ENCODE data around the gene PTGER2. TPM values are rescaled to one million over a fixed set of nuclear protein-coding genes. Genes with fewer than 3 reads are reported as not detected.
A peak's percentile ranks its signal among the peaks of the same experiment; 100 is the strongest.

The PTGER2 gene
- total and polyA plus RNA-seq, 10 of the 15 experiments (the other 5 are each of a cell fraction or from before 2014, with no cell fraction given), result 0.03 to 1.6 (median 0.33) TPM

DNA sequence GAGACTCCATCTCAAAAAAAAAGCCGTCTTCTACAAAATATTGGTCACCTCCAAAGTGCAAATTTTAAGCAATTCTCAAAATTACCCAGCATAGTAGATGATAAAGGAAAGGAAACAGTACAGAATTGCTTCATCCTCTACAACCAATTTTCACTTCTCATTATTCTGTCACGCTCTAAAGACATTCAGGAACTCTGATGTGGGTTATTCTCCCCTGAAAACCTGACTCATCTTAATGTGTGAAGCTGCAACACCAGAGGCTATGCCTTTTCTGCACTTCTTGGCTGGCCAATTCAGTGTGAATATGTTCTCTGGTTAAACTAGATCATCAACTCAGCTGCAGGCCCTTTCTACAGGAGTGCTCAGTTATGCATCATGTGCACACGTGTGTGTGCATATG, 11.0 kb downstream of the PTGER2 start (continued):
- TF ChIP-seq, protein P1, sequence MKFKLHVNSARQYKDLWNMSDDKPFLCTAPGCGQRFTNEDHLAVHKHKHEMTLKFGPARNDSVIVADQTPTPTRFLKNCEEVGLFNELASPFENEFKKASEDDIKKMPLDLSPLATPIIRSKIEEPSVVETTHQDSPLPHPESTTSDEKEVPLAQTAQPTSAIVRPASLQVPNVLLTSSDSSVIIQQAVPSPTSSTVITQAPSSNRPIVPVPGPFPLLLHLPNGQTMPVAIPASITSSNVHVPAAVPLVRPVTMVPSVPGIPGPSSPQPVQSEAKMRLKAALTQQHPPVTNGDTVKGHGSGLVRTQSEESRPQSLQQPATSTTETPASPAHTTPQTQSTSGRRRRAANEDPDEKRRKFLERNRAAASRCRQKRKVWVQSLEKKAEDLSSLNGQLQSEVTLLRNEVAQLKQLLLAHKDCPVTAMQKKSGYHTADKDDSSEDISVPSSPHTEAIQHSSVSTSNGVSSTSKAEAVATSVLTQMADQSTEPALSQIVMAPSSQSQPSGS (IDR thresholded peaks at IDR 0.05; ENCODE audit: low read length), result peak; percentile 79
- TF ChIP-seq RCOR1 (conservative IDR thresholded peaks at IDR 0.05; ENCODE audit: low read depth, low read length) (no peak), SMC3 (IDR thresholded peaks at IDR 0.05; ENCODE audit: borderline replicate concordance, low read length) (no peak), HDGF (IDR thresholded peaks at IDR 0.05) (no peak), BMI1 (IDR thresholded peaks at IDR 0.05; ENCODE audit: borderline replicate concordance) (0 out of 2 replicates have a peak, but pooled peaks have one; percentile 42), YY1 (IDR thresholded peaks at IDR 0.05; ENCODE audit: low read depth, low read length) (no peak), SUPT20H (IDR thresholded peaks at IDR 0.05; ENCODE audit: borderline replicate concordance, control insufficient read depth, low read depth, low read length) (no peak), SRF (IDR thresholded peaks at IDR 0.05; ENCODE audit: low read depth in 2 of 2, low read length in 2 of 2) (0 out of 4 replicates have a peak, but pooled peaks of 1 of the 2 experiments have one; percentile 9), NRF1 (conservative IDR thresholded peaks at IDR 0.05; ENCODE audit: low read depth, low read length) (no peak), RAD21 (IDR thresholded peaks at IDR 0.05; ENCODE audit: insufficient read depth, low read depth, low read length) (no peak), ZNF24 (IDR thresholded peaks at IDR 0.05) (peak; percentile 24; the same call in 1 of the 2 replicates), CBX3 (IDR thresholded peaks at IDR 0.05; ENCODE audit: borderline replicate concordance, low read depth) (no peak), STAT3 (IDR thresholded peaks at IDR 0.05; ENCODE audit: low read depth, low read length) (no peak), NFIC (IDR thresholded peaks at IDR 0.05; ENCODE audit: low read depth, low read length) (peak; percentile 91), SP1 (IDR thresholded peaks at IDR 0.05; ENCODE audit: low read depth, low read length) (no peak), RAD51 (IDR thresholded peaks at IDR 0.05) (0 out of 2 replicates have a peak, but pooled peaks have one; percentile 27), CEBPB (IDR thresholded peaks at IDR 0.05; ENCODE audit: borderline replicate concordance in 1 of 2, low read depth in 2 of 2, low read length in 2 of 2) (peak; percentile 65 to 78; a peak in 2 of 4 replicates), CHD1 (IDR thresholded peaks at IDR 0.05; ENCODE audit: low read depth, low read length) (no peak), CREB1 (IDR thresholded peaks at IDR 0.05; ENCODE audit: low read depth) (peak; percentile 49; the same call in 1 of the 2 replicates), JUNB (IDR thresholded peaks at IDR 0.05) (peak; percentile 84), JUND (IDR thresholded peaks at IDR 0.05; ENCODE audit: low read depth, low read length) (no peak)
- TF ChIP-seq, protein P2, sequence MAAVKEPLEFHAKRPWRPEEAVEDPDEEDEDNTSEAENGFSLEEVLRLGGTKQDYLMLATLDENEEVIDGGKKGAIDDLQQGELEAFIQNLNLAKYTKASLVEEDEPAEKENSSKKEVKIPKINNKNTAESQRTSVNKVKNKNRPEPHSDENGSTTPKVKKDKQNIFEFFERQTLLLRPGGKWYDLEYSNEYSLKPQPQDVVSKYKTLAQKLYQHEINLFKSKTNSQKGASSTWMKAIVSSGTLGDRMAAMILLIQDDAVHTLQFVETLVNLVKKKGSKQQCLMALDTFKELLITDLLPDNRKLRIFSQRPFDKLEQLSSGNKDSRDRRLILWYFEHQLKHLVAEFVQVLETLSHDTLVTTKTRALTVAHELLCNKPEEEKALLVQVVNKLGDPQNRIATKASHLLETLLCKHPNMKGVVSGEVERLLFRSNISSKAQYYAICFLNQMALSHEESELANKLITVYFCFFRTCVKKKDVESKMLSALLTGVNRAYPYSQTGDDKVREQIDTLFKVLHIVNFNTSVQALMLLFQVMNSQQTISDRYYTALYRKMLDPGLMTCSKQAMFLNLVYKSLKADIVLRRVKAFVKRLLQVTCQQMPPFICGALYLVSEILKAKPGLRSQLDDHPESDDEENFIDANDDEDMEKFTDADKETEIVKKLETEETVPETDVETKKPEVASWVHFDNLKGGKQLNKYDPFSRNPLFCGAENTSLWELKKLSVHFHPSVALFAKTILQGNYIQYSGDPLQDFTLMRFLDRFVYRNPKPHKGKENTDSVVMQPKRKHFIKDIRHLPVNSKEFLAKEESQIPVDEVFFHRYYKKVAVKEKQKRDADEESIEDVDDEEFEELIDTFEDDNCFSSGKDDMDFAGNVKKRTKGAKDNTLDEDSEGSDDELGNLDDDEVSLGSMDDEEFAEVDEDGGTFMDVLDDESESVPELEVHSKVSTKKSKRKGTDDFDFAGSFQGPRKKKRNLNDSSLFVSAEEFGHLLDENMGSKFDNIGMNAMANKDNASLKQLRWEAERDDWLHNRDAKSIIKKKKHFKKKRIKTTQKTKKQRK (IDR thresholded peaks at IDR 0.05; ENCODE audit: low read depth, low read length), result no peak
- TF ChIP-seq, protein P3, sequence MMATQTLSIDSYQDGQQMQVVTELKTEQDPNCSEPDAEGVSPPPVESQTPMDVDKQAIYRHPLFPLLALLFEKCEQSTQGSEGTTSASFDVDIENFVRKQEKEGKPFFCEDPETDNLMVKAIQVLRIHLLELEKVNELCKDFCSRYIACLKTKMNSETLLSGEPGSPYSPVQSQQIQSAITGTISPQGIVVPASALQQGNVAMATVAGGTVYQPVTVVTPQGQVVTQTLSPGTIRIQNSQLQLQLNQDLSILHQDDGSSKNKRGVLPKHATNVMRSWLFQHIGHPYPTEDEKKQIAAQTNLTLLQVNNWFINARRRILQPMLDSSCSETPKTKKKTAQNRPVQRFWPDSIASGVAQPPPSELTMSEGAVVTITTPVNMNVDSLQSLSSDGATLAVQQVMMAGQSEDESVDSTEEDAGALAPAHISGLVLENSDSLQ (IDR thresholded peaks at IDR 0.05), result no peak
- TF ChIP-seq, protein P4, sequence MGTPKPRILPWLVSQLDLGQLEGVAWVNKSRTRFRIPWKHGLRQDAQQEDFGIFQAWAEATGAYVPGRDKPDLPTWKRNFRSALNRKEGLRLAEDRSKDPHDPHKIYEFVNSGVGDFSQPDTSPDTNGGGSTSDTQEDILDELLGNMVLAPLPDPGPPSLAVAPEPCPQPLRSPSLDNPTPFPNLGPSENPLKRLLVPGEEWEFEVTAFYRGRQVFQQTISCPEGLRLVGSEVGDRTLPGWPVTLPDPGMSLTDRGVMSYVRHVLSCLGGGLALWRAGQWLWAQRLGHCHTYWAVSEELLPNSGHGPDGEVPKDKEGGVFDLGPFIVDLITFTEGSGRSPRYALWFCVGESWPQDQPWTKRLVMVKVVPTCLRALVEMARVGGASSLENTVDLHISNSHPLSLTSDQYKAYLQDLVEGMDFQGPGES (IDR thresholded peaks at IDR 0.05), result no peak
